ENCODE data around the gene RIBC2. TPM values are rescaled to one million over a fixed set of nuclear protein-coding genes. Genes with fewer than 3 reads are reported as not detected.
"Not testable (repeated sequence)": the region's sequence is repeated elsewhere in the genome, so short reads cannot be mapped to it uniquely, and the experiment has no call there.

RIBC2 gene
- total RNA-seq, 1 experiment from 2014 or later, result 2.9 TPM

GRCh38 chr22:45445031-45445710 lies 31.7 kb downstream of the RIBC2 start:
- no peak overlapping the region for H3K4me3 ChIP-seq (ENCODE audit: low read depth in 2 of 2, low read length in 2 of 2)
- intact Hi-C loops (cut with micrococcal nuclease; ENCODE audit: unreplicated experiment) (no loop called here), in situ Hi-C loops (cut with HindIII; ENCODE audit: low pct_unique_long_range_greater_than_20kb, low sequenced_read_pairs) (no loop called here)
- H3K4me1 ChIP-seq (ENCODE audit: control insufficient read depth, insufficient read depth, low read length), result no peaks in the 10 kb centered on the region; the same call in 1 of the 2 replicates
- BruUV-seq (replicated peaks), result no TSS peak
- ATAC-seq, result no peak
- ChIA-PET CTCF (no interaction called here), POLR2A (no interaction called here)
- no peak for DNase-seq (ENCODE audit: low read depth, low spot score)
- no peaks in the 10 kb centered on the region for H3K36me3 ChIP-seq (ENCODE audit: control insufficient read depth, insufficient read depth, low read length)
- H3K27ac ChIP-seq (ENCODE audit: low read length), result no peak overlapping the region
- H3K27me3 ChIP-seq (ENCODE audit: control insufficient read depth, insufficient read depth, low read length), result no peaks in the 10 kb centered on the region
- TF ChIP-seq REST (IDR thresholded peaks at IDR 0.05; ENCODE audit: insufficient read depth in 1 of 2, low read depth in 2 of 2, low read length in 1 of 2) (no peak), POLR2AphosphoS5 (IDR thresholded peaks at IDR 0.05; ENCODE audit: low read depth, low read length) (no peak), SIN3A (IDR thresholded peaks at IDR 0.05; ENCODE audit: borderline replicate concordance, insufficient read depth, low read depth, low read length) (no peak)
- no peaks in the 10 kb centered on the region for H3K9me3 ChIP-seq (ENCODE audit: control insufficient read depth, insufficient read depth, low read depth, low read length)

GRCh38 chr22:45446216-45446615 lies 32.7 kb downstream of the RIBC2 start:
- no peak for TF ChIP-seq POLR2AphosphoS5 (IDR thresholded peaks at IDR 0.05; ENCODE audit: low read depth, low read length)
- TF ChIP-seq SIN3A (IDR thresholded peaks at IDR 0.05; ENCODE audit: borderline replicate concordance, insufficient read depth, low read depth, low read length), result no peak
- TF ChIP-seq CTCF (IDR thresholded peaks at IDR 0.05), result no peak
- no peak for TF ChIP-seq TCF7L2 (IDR thresholded peaks at IDR 0.05; ENCODE audit: low read depth, low read length)
- TF ChIP-seq REST (IDR thresholded peaks at IDR 0.05; ENCODE audit: insufficient read depth in 1 of 2, low read depth in 2 of 2, low read length in 1 of 2), result no peak
- no peaks in the 10 kb centered on the region for H3K27me3 ChIP-seq (ENCODE audit: control insufficient read depth, insufficient read depth, low read length)
- BruUV-seq (replicated peaks), result no TSS peak
- intact Hi-C loops (cut with micrococcal nuclease; ENCODE audit: unreplicated experiment), result no loop called here
- H3K36me3 ChIP-seq (ENCODE audit: control insufficient read depth, insufficient read depth, low read length), result no peaks in the 10 kb centered on the region
- ChIA-PET POLR2A (interaction anchor here (0.6 kb wide), 1 partner anchor 38 kb away, joined by 4 read pairs; no protein-coding TSS in a partner anchor), CTCF (no interaction called here)
- in situ Hi-C loops (cut with HindIII; ENCODE audit: low pct_unique_long_range_greater_than_20kb, low sequenced_read_pairs), result no loop called here
- DNase-seq (ENCODE audit: low read depth, low spot score) (no peak), ATAC-seq (no peak)
- H3K27ac ChIP-seq (ENCODE audit: low read length), result no peak overlapping the region
- no peaks in the 10 kb centered on the region for H3K9me3 ChIP-seq (ENCODE audit: control insufficient read depth, insufficient read depth, low read depth, low read length)
- H3K4me3 ChIP-seq (ENCODE audit: low read depth in 2 of 2, low read length in 2 of 2), result no peak overlapping the region
- H3K4me1 ChIP-seq (ENCODE audit: control insufficient read depth, insufficient read depth, low read length), result no peaks in the 10 kb centered on the region; the same call in 1 of the 2 replicates

- POLR2A ChIA-PET; H3K27ac ChIP-seq (ENCODE audit: low read length); in situ Hi-C loops (cut with HindIII; ENCODE audit: low pct_unique_long_range_greater_than_20kb, low sequenced_read_pairs): not testable (repeated sequence)
These were observed 34.1 kb downstream of the RIBC2 start for GRCh38 chr22:45447596-45447995.

More at GRCh38 chr22:45447596-45447995, 34.1 kb downstream of the RIBC2 start:
- DNase-seq (ENCODE audit: low read depth, low spot score); H3K4me1 ChIP-seq (ENCODE audit: control insufficient read depth, insufficient read depth, low read length); CTCF ChIA-PET; ATAC-seq; H3K9me3 ChIP-seq (ENCODE audit: control insufficient read depth, insufficient read depth, low read depth, low read length); intact Hi-C loops (cut with micrococcal nuclease; ENCODE audit: unreplicated experiment); BruUV-seq (replicated peaks); H3K27me3 ChIP-seq (ENCODE audit: control insufficient read depth, insufficient read depth, low read length); H3K4me3 ChIP-seq (ENCODE audit: low read depth in 2 of 2, low read length in 2 of 2); H3K36me3 ChIP-seq (ENCODE audit: control insufficient read depth, insufficient read depth, low read length): not testable (repeated sequence)

Data from Panc1 (cell line).